B cell (primary cell): ENCODE data around the gene DHTKD1. TPM values are rescaled to one million over a fixed set of nuclear protein-coding genes. Genes with fewer than 3 reads are reported as not detected.
A peak's percentile ranks its signal among the peaks of the same experiment; 100 is the strongest.

Experiments
- ATAC-seq: fragments of 200-7000 bp; cut with Tn5 transposase; one replicate; pipeline ENCODE4 v1.10.0; 2021; ENCODE audit warnings: low read depth, mild to moderate bottlenecking, moderate number of reproducible peaks, moderate library complexity
- CTCF ChIA-PET: fragments of 350-600 bp; sonication (Branson Sonifier 250); formaldehyde crosslinking; loops from one replicate; lab custom pipeline; 2021; ENCODE audit warnings: antibody characterized with exemption, inconsistent platforms; lab: Charles Lee
- POLR2A ChIA-PET: fragments of 350-600 bp; sonication (Branson Sonifier 250); formaldehyde crosslinking; loops from one replicate; lab custom pipeline; 2021; ENCODE audit warnings: antibody characterized with exemption; lab: Charles Lee
- DNase-seq: peaks from one replicate; pipeline ENCODE4 v3.0.0; 2013
- H2AFZ ChIP-seq: 2 replicates; pipeline ENCODE4 v1.6.1; 2012; ENCODE audit warnings: mild to moderate bottlenecking, low read depth, low read length; ENCODE audit not compliant: insufficient read depth, poor library complexity, severe bottlenecking
- H3K27ac ChIP-seq, 2 donors: 1 replicate in 1 of 2; 2 replicates in 1 of 2; pipeline ENCODE4 v1.5.1; 2012 to 2013; ENCODE audit warnings: low read length in 2 of 2, mild to moderate bottlenecking in 2 of 2, moderate library complexity in 1 of 2
- H3K27me3 ChIP-seq, 4 experiments: fragments of 200-600 bp in 1 of 4; sonication (generic) in 1 of 4; replicated peaks in 1 of 4; 1 replicate in 2 of 4; 2 replicates in 2 of 4; pipeline versions ENCODE4 v1.6.1 to v1.7.0; 2013 to 2016; ENCODE audit warnings: low read length in 3 of 4, mild to moderate bottlenecking in 2 of 4, mixed read lengths in 1 of 4, moderate library complexity in 1 of 4; ENCODE audit not compliant: insufficient read depth in 4 of 4, control insufficient read depth in 3 of 4; ENCODE audit errors: control extremely low read depth in 1 of 4
- H3K36me3 ChIP-seq, 2 experiments: replicated peaks in 1 of 2; 1 replicate in 1 of 2; 2 replicates in 1 of 2; pipeline versions ENCODE4 v1.6.1 to v1.7.1; 2013; ENCODE audit warnings: low read length in 1 of 2; ENCODE audit not compliant: insufficient read depth in 2 of 2, control insufficient read depth in 1 of 2; ENCODE audit errors: control extremely low read depth in 1 of 2, extremely low read depth in 1 of 2
- H3K4me1 ChIP-seq, 2 donors: fragments of 200-600 bp in 1 of 2; sonication (generic) in 1 of 2; 1 replicate in 1 of 2; 2 replicates in 1 of 2; pipeline versions ENCODE4 v1.5.1 to v1.6.1; 2013 to 2017; ENCODE audit warnings: low read length in 2 of 2; ENCODE audit not compliant: control insufficient read depth in 2 of 2, insufficient read depth in 2 of 2
- H3K4me2 ChIP-seq: replicated peaks from 2 replicates; pipeline ENCODE3; 2012; ENCODE audit warnings: mild to moderate bottlenecking, low read depth, low read length; ENCODE audit not compliant: poor library complexity, severe bottlenecking
- H3K4me3 ChIP-seq, 5 experiments: fragments of 200-600 bp in 1 of 5; sonication (generic) in 1 of 5; 1 replicate in 3 of 5; 2 replicates in 2 of 5; pipeline versions ENCODE4 v1.5.1 to v1.7.0; 2011 to 2016; ENCODE audit warnings: low read length in 4 of 5, mild to moderate bottlenecking in 4 of 5, low read depth in 2 of 5, control low read depth in 1 of 5, moderate library complexity in 1 of 5; ENCODE audit not compliant: insufficient read depth in 1 of 5; ENCODE audit errors: control extremely low read depth in 1 of 5, extremely low read depth in 1 of 5
- H3K79me2 ChIP-seq: fragments of 200-600 bp; sonication (generic); one replicate; pipeline ENCODE4 v1.6.0; 2016; ENCODE audit warnings: low read length; ENCODE audit not compliant: control insufficient read depth, insufficient read depth
- H3K9ac ChIP-seq: fragments of 200-600 bp; sonication (generic); 2 replicates; pipeline ENCODE4 v1.6.1; 2017; ENCODE audit warnings: mild to moderate bottlenecking, low read length, moderate library complexity
- H3K9me3 ChIP-seq, 3 donors: one replicate each; pipeline versions ENCODE4 v1.6.1 to v1.7.1; 2013; ENCODE audit warnings: low read length in 2 of 3; ENCODE audit not compliant: control insufficient read depth in 2 of 3, insufficient read depth in 1 of 3; ENCODE audit errors: control extremely low read depth in 1 of 3
- H4K20me1 ChIP-seq: 2 replicates; pipeline ENCODE4 v1.6.0; 2012; ENCODE audit warnings: mild to moderate bottlenecking, low read length; ENCODE audit not compliant: insufficient read depth, control insufficient read depth, poor library complexity, severe bottlenecking
- H3K27ac Mint-ChIP-seq: one replicate; pipeline ENCODE4 v1.8.0; 2021; ENCODE audit warnings: mixed read lengths
- H3K27me3 Mint-ChIP-seq: one replicate; pipeline ENCODE4 v1.8.0; 2021; ENCODE audit warnings: mixed read lengths
- H3K4me1 Mint-ChIP-seq: one replicate; pipeline ENCODE4 v1.8.0; 2021; ENCODE audit warnings: mixed read lengths
- H3K4me3 Mint-ChIP-seq: one replicate; pipeline ENCODE4 v1.8.0; 2021; ENCODE audit warnings: mixed read lengths
- H3K9me3 Mint-ChIP-seq: one replicate; pipeline ENCODE4 v1.8.0; 2022; ENCODE audit warnings: mixed read lengths; ENCODE audit not compliant: insufficient read depth
- CTCF ChIP-seq: fragments of 200-600 bp; IDR thresholded peaks from one replicate; pipeline ENCODE4 v1.8.0; 2022; ENCODE audit warnings: antibody characterized with exemption, mild to moderate bottlenecking
- EZH2 ChIP-seq: IDR thresholded peaks from 2 replicates; pipeline ENCODE4 v1.6.1; 2012; ENCODE audit warnings: borderline replicate concordance, low read depth, mild to moderate bottlenecking, moderate library complexity, low read length; ENCODE audit not compliant: insufficient read depth, poor library complexity, severe bottlenecking
- WGBS: methylation state at CpG from one replicate; pipeline ENCODE4 v1.1.5; 2013; ENCODE audit warnings: missing lambda C conversion rate; ENCODE audit not compliant: insufficient coverage; 5-methylcytosine and 5-hydroxymethylcytosine counted together
- intact Hi-C: fragments of 100-400 bp; cut with micrococcal nuclease; formaldehyde crosslinking; loops from one replicate; pipeline ENCODE4 v1.10.0; 2022
- polyA plus RNA-seq: library from polyadenylated mRNA; depleted of rRNA; stranded (reverse); fragments of >200 nt; gene quantifications from 2 replicates; pipeline ENCODE4 v1.2.3, GENCODE V29; 2012
- total RNA-seq, 2 donors: library from RNA; stranded (reverse); fragments of 120-200 nt in 1 of 2; gene quantifications; 1 replicate in 1 of 2; 2 replicates in 1 of 2; pipeline versions ENCODE4 v1.2.3 to v1.2.4, GENCODE V29; 2013 to 2022

Gene DHTKD1
- total and polyA plus RNA-seq, 2 donors (not counting 1 experiment from before 2014, with no cell fraction given) = 22.7 to 72.3 TPM

GRCh38 chr10:12073526-12073925, 4.8 kb downstream of the DHTKD1 start:
- H3K36me3 ChIP-seq = peaks cover 0 to 9% of the 10 kb centered on the region in 2 experiments
- H4K20me1 ChIP-seq = peaks cover 11% of the 10 kb centered on the region
- H3K9me3 Mint-ChIP-seq = no peaks in the 10 kb centered on the region
- intact Hi-C loops = no loop called here
- ChIA-PET POLR2A (interaction anchor here (0.6 to 5.1 kb wide), 3 partner anchors 23 to 36 kb away, joined by 3 to 25 read pairs (median 5); partner anchors contain the start of gene UPF2), CTCF (interaction anchor here (1.0 to 1.3 kb wide), 3 partner anchors 22 to 57 kb away, joined by 3 to 6 read pairs (median 4); no protein-coding TSS in a partner anchor)
- H3K27me3 ChIP-seq = no peaks in the 10 kb centered on the region
- no peak for TF ChIP-seq CTCF
- no peak for TF ChIP-seq EZH2
- peak overlapping the region; percentile 57 for H3K4me3 Mint-ChIP-seq
- H3K4me2 ChIP-seq = peak overlapping the region; percentile 16
- H3K79me2 ChIP-seq = peaks cover 81% of the 10 kb centered on the region
- no peak for DNase-seq
- H2AFZ ChIP-seq = no peak overlapping the region
- H3K27ac ChIP-seq = peak overlapping the region; percentile 87 to 93
- peaks cover 57 to 69% of the 10 kb centered on the region in 2 donors for H3K4me1 ChIP-seq
- H3K27ac Mint-ChIP-seq = peak overlapping the region; percentile 87
- H3K9me3 ChIP-seq = no peaks in the 10 kb centered on the region
- peaks cover 62% of the 10 kb centered on the region for H3K4me1 Mint-ChIP-seq
- H3K27me3 Mint-ChIP-seq = no peaks in the 10 kb centered on the region
- 76% methylated on average over 3 of the region's 4 CpGs for WGBS
- H3K4me3 ChIP-seq = no peak overlapping the region
- H3K9ac ChIP-seq = no peak overlapping the region
- no peak for ATAC-seq

GRCh38 chr10:12077580-12078180, 8.9 kb downstream of the DHTKD1 start:
- 10% methylated on average over 8 of the region's 9 CpGs for WGBS
- H3K9ac ChIP-seq = no peak overlapping the region
- peaks cover 46 to 64% of the 10 kb centered on the region in 2 donors for H3K4me1 ChIP-seq
- peak overlapping the region; percentile 89 for H2AFZ ChIP-seq
- H3K4me3 ChIP-seq = no peak overlapping the region
- H3K79me2 ChIP-seq = peaks cover 75% of the 10 kb centered on the region
- DNase-seq = peak; percentile 81
- peak overlapping the region; percentile 61 for H3K4me2 ChIP-seq
- no peaks in the 10 kb centered on the region for H3K27me3 ChIP-seq
- Mint-ChIP-seq H3K27me3 (no peaks in the 10 kb centered on the region), H3K4me3 (peak overlapping the region; percentile 72), H3K27ac (peak overlapping the region; percentile 97), H3K9me3 (no peaks in the 10 kb centered on the region), H3K4me1 (peaks cover 54% of the 10 kb centered on the region)
- H3K27ac ChIP-seq = peak overlapping the region; percentile 90
- no peaks in the 10 kb centered on the region for H4K20me1 ChIP-seq
- intact Hi-C loops = loop anchor here (1.0 kb wide), 1 partner anchor 9 kb away; the partner anchor contains the start of gene DHTKD1
- POLR2A ChIA-PET = no interaction called here
- peak; percentile 73 for ATAC-seq
- H3K36me3 ChIP-seq = peaks cover 0 to 17% of the 10 kb centered on the region in 2 experiments
- CTCF ChIA-PET = no interaction called here
- H3K9me3 ChIP-seq = no peaks in the 10 kb centered on the region
- TF ChIP-seq CTCF (no peak), EZH2 (no peak)
